NCI-H2227 (cell line): ENCODE results near the gene F13B.
"Not testable (repeated sequence)": the region's sequence is repeated elsewhere in the genome, so short reads cannot be mapped to it uniquely, and the experiment has no call there.

Experiments used
- DNase-seq: peaks from one replicate; lab custom pipeline; 2025; ENCODE audit not compliant: unreplicated experiment; lab: John Stamatoyannopoulos, UW

The F13B gene

DNA sequence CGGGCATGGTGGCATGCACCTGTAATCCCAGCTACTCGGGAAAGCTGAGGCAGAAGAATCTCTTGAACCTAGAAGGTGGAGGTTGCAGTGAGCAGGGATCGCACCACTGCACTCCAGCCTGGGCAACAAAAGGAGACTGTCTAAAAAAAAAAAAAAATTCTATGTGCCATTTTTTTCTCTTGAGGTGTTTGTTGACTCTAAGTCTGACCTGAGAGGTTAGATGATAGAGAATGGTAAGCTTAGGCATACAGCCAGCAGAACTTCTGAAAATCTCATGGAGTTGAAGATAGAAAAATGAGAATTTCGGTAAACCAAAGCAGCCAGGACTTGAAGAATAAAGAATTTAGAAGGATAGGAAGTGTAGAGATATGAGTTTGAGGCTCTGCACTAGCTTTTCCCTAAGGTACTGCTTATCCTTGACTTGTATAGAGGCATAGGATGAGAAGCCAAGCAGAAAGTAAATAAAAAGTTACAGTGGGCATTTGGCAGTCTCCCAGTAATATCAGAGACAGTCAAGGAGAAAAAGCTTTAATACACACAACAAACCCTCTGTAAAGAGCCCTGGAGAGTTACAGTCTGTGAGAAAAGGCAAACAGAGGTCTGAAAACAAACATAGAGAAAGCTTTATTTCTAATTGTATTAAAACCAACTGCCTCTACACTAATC lies 24.3 kb downstream of the F13B start:
- DNase-seq: no peak

DNA sequence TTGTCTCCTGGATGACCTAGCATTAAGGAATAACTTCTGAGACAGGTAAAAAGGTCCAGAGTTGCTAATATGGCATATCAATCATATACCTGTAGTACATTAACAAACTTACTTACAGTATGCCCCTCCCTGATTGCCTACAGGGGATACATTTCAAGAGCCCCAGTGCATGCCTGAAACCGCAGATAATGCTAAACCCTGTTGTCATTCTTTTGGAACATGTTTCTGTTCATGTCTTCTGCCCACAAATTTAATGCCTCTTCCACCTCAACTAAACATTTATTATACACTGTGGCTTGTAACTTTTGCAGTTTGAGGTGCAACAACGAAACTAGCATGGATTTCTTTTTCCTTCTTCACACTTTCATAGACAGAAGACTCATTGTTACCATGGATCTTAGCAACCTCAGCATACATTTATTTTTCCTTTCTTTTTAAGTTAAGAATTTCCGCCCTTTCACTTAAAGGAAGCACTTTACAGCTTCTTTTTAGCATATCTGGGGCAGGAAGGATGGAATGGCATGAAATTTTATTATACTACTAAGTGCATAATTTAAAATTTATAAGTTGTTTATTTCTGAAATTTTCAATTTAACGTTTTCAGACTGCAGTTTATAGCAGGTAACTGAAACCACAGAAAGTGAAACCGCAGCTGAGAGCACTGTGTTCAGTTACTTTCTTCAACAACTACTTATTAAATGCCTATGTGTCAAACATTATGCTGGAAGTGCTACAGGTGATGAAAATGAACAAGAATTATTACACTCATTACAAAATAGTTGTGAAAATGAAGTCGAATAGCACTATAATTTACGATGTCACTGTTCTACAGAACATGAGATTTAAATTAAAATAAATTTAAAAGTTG lies 25.3 kb downstream of the F13B start:
- DNase-seq: no peak

DNA sequence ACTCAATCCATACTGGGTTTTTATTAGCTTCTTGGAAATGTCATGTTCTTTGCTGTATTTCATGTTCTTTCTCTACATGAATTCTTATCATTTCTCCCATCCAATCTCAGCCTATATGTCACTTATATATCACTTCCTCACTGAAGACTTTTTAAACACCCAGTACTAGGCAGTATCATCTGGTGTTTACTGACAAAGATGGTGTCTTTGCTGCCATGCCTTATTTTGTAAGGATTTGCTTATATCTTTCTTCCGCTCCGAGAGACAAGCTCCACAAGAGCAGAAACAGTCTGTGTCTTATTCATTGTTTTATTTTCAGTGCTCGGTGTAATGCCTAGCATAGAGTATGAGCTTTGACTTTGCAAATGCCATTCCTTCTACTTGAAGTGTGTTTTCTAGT lies 30.2 kb downstream of the F13B start:
- DNase-seq: no peak

DNA sequence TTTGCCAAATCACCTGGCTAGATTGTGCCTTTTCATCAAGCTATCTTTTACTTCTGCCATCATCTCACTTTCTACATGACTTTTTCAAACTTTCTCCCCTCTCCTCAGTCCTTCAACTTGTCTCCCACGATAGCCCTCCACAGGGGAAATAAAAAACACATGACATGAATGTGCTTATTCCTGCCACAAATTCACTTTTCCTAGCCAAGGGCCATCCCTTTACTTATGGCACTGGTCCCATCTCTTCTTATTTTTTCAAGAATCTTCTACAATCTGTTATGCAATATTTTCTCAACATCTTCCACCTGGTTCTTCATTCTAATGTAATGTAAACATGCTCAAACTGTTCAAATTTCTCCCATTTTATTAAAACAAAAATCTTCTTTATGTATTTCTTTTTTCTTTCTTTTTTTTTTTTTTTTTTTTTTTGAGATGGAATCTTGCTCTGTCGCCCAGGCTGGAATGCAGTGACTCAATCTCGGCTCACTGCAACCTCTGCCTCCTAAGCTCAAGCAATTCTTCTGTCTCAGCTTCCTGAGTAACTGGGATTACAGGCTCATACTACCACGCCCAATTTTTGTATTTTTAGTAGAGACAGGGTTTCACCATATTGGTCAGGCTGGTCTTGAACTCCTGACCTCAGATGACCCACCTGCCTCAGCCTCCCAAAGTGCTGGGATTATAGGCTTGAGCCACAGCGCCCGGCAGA lies 32.3 kb downstream of the F13B start:
- not testable (repeated sequence) for DNase-seq

DNA sequence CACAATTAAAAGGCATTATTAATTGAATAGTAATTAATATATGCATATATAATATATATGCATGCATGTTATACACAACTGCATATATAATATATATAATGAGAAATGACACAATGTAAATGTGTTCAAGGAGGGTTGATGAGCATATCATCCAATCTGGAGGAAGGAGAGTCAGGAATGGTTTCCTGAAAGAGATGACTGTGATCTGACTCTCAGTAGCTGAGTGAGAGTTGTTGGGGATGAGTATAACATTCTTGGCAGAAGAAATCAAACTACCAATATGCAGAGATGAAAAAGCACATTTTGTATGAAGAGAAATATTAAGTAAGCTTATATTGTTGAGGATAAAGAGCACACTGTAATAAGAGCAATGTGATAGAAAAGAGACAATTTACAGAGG lies 37.3 kb downstream of the F13B start:
- DNase-seq: no peak

DNA sequence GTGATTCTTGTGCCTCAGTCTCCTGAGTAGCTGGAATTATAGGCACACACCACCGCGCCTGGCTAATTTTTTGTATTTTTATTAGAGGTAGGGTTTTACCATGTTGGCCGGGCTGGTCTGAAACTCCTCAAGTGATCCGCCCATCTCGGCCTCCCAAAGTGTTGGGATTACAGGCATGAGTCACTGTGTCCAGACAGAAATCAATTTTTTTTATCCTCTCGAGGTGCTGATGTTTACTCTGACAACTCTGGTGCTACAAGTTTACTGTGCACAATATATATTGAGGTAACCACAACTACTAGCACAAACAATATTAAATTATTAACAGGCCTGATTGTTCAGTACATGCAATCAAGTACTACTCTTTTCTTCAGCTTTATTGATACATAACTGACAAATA lies 39.7 kb downstream of the F13B start:
- DNase-seq: no peak

DNA sequence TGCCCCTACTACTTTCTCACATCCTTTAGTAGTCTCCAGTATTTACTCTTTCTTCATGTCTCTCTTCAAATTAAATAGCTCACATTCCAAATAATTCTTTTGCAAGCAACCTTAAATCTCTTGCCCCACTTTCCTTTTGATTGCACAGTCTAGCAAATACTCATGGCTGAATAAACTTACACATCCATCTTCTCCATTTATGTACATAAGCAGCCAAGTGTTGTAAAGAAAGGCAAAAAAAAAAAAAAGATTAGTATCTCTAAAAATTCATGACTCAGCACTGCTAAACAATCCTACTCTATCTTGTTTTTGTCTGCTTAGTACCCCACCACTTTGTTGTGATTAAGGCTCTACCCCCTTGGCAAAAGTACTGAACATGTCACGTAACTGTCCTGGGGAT lies 42.6 kb downstream of the F13B start:
- no peak for DNase-seq

DNA sequence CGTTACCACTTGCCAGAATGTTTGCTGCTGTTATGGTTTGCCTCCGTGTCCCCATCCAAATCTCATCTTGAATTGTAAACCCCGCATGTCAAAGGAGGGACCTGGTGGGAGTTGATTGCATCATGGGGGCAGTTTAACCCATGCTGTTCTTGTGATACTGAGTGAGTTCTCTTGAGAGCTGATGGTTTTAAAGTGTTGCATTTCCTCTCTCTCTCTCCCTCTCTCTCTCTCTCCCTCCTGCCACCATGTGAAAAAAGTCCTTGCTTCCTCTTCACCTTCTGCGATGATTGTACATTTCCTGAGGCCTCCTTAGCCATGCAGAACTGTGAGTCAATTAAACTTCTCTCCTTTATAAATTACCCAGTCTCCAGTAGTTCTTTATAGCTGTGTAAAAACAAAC lies 45.3 kb downstream of the F13B start:
- DNase-seq: no peak

DNA sequence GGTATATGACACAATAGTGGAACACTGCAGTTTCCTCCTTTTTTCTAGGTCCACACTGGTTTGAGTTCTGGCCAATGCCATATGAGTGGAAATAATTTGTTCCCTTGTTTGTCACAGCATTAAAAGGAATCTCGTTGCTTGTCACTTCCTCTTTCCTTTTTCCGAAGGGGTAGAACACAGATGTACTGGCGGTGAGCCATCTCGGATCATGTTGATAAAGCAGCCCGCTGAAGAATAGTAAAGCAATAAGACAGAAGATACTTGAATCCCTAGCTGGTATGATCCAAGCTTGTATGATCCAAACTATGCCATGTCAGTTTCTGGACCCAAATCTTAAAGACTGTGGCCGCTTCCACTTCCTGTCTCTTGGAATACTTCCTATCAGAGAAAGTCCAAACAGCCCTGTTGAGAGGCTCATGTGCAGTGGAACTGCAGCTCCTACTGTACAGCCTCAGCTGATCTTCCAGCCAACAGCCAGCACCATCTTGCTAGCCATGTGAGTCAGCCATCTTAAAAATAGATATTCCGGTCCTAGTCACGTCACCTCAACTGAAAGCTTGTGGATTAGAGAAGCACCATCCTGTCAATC lies 49.4 kb downstream of the F13B start:
- DNase-seq: no peak

DNA sequence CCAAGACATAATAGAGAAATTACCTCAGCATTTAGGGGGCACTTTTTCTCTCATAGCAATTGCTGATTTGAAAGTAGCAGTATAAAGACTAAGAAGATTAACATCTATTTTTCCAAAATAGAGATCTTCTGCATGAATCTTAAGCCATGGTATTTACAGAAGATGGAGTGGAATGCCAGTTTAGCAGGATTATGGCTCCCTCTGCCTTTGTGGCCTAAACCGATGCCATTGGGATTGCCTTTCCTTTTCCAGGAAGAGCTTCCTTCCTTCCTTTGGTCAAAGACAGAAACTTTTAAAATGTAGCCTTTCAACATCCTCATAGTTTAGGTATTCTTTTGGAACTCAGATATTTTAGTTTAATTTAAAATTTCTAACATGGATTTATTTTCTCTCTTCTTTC lies 50.3 kb downstream of the F13B start:
- no peak for DNase-seq

DNA sequence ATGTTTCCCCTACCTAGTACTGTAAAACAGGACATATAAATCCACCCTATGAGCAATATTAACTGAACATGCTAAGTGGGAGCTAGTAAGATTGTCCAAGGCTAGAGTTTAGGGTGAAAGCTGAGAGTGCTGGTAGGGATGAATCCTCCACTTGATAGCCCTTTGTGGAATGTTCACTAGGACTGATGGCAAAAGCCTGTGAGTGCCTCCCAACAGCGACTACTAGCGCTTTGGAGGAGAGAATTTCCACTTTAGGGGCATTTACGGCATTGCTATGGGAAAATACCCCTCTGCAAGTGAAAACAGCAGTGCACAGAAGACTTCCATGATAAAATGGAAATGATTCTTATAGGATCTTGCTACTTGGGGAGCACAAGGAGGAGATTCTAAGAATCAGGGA lies 53.8 kb downstream of the F13B start:
- DNase-seq: no peak

DNA sequence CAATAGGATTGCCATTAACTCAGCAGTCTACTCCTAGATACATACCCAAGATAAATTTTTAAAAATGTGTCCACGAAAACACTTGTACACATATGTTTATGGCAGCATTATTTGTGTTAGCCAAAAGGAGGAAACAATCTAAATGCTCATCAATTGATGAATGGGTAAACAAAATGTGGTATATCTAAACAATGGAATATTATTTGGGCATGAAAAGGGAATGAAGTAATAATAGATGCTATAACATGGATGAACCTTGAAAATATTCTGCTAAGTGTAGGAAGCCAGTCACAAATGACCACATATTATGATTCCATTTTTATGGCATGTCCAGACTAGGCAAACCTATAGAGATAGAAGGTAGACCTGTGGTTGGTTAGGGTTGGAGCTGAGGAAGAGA lies 55.4 kb downstream of the F13B start:
- no peak for DNase-seq

DNA sequence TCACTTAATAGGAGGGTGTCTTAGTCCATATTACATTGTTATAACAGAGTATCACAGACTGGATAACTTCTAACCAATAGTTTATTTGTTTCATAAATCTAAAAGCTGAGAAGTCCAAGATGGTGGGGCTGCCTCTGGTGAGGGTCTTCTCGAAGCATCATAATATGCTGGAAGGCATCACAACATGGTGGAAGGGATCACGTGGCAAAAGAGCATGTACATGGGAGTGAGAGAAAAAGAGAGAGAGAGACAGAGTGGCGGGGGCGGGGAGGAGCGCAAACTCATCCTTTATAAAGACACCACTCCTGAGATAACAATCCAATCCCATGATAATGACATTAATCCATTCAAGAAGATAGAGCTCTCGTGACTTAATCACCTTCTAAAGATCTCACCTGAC lies 58.2 kb downstream of the F13B start:
- DNase-seq: no peak

DNA sequence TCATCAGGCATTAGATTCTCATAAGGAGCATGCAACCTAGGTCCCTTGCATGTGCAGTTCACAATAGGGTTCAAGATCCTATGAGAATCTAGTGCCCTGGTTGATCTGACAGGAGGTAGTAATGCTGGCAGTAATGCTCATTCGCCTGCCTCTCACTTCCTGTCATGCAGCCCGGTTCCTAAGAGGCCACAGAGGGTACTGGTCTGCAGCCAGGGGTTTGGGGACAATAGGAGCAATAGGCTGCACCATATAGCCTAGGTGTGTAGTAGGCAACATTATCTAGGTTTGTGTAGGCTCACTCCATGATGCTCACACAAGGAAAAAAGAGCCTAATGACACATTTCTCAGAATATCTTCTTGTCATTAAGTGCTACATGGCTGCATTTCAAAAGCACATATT lies 63.9 kb downstream of the F13B start:
- no peak for DNase-seq

DNA sequence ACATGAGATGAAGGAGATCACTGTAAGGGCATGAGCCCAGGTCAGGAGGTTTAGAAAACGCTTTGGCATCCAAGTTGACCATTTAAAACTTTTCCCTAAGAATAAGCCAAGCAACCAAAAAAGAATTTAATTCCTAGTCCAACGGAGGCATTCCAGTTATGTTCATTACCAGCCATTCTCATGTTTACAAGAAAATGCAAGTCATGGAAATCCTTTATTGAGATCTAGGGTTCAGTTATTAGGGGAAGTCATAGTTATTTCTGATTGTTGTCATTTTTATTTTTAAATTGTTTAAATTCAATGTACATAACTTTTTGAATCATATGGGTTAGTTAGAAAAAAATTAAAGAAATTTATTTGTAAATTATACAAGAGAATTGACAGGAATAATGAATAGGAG lies 65.2 kb downstream of the F13B start:
- DNase-seq: no peak

DNA sequence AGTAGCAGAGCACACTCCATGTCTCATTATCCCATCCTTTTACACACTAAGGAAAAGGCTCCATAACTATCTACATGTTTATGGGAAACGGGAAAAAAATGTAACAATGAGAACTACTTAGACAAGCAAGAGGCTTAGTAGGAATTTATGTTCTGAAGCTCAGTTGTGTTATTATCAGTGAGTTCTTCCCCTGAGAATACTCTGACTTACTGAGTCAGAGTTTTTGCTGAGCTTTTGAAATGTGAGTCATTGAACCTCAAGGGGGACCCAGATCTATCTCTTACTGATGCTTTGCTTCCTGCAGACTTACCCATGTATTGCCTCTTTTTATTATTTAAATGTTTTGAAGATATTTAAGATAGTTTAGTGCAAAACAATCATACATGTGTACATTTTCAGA lies 69.6 kb downstream of the F13B start:
- no peak for DNase-seq

DNA sequence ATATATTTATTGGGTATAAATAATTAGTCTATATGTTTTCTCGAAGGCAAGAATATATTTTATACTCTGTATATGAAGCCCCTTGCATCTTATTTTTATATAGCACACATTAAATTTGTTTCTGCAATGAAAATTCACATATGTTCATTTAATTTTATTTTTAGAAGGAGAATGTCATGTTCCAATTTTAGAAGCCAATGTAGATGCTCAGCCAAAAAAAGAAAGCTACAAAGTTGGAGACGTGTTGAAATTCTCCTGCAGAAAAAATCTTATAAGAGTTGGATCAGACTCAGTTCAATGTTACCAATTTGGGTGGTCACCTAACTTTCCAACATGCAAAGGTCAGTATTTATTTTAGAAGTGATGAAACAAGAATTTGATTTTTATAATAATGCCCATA lies 73.1 kb downstream of the F13B start:
- no peak for DNase-seq

DNA sequence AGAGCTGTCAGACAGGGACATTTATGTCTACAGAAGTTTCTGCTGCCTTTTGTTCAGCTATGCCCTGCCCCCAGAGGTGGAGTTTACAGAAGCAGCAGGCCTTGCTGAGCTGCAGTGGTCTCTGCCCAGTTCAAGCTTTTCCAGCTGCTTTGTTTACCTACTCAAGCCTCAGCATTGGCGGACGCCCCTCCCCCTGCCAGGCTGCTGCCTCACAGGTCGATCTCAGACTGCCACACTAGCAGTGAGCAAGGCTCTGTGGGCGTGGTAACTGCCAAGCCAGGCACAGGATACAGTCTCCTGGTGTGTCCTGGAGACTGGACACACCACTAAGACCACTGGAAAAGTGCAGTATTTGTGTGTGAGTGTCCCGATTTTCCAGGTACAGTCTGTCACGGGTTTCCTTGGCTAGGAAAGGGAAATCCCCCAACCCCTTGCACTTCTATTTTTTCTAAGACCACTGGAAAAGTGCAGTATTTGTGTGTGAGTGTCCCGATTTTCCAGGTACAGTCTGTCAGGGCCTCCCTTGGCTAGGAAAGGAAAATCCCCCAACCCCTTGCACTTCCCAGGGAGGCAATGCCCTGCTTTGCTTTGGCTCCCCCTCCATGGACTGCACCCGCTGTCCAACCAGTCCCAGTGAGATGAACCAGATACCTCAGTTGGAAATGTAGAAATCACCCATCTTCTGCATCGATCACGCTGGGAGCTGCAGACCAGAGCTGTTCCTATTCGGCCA lies 75.0 kb downstream of the F13B start:
- peak; percentile 87 for DNase-seq
